HG02623 (cell line): ENCODE measurements around the gene IL1RAPL1.

Source experiments
- ATAC-seq: cut with Tn5 transposase; IDR thresholded peaks from one replicate; pipeline ENCODE4 v1.9.1; 2021; ENCODE audit warnings: moderate library complexity; ENCODE audit not compliant: unreplicated experiment

The IL1RAPL1 gene

DNA sequence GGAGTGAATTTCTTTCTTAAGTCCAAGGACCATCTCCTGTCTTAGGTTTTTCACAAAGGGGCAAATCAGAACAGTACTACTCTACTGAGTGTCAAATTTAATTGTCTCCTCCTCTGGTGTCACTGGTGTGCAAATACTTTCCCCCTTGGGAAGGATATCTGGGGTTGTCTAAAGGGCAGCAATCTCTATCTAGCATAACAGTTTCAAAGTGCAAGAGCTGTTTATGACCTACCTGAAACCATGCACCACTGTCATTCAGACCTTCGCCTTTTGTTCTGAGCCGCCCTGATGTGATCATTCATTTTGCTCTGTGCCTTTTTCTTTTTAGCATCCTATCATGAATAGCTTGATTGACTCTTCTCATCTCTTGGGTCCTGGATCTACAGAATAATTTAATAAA lies 39.3 kb downstream of the IL1RAPL1 start:
- ATAC-seq, result no peak

- no peak for ATAC-seq
Measured at GRCh38 chrX:28628120-28628519, 40.9 kb downstream of the IL1RAPL1 start.

DNA sequence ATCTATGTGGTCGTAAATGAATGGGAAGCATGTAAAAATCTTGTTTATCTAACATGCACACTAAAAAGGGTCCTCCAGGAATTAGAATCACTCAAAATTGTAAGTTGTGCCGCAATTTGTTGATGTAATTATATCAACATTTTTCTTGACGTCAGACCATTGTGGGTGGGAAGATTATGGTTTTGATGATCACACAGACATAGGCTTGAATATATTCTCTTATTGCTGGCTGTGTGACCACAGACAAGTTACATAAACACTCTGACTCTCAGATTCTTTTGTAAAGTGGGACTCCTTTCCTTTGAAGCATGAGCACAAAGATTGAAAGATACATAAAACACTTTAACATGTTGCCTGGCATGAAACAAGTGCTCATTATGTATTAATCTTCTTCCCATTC lies 51.5 kb downstream of the IL1RAPL1 start:
- no peak for ATAC-seq

- no peak for ATAC-seq
Measured at GRCh38 chrX:28639451-28639850, 52.2 kb downstream of the IL1RAPL1 start.

DNA sequence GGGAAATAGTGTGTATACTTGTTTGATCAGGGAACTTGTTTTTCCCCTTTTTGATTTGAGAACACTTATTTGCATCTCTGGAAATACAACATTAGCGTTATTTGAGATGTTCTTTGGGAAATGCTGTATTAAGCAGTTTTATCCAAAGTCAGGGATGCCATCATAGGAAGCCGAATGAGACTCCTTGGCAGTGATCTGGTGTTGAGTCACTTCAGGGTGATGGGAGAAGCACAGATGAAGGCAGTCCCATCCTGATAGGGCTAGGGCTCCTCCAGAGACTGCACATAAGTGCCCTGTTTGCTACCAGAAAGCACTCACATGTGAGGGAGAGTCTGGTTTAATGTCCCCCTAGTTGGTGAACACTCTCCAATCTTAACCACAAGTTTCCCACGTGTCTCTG lies 62.3 kb downstream of the IL1RAPL1 start:
- ATAC-seq, result no peak

GRCh38 chrX:28651186-28651585 lies 63.9 kb downstream of the IL1RAPL1 start:
- no peak for ATAC-seq

DNA sequence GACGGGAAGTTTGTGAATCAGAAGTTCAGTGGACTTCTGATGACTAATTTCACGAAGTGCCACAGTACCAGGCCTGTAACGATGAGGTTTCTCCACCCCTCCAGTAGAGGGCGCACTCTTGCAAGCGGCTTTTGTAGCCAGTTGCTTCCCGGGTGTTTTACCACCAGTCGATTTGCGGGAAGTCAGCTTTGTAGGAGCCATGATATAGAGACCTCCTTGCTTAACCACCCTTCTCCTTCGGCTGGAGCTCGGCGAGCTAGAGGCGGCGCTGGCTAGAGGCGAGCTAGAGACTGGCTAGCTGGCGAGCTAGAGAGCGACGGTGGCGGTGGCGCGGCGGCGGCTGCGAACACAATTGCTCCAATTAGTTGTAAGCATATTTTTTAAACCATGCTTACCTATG lies 72.0 kb downstream of the IL1RAPL1 start:
- no peak for ATAC-seq

GRCh38 chrX:28665778-28666177 lies 78.5 kb downstream of the IL1RAPL1 start:
- ATAC-seq, result no peak

GRCh38 chrX:28668303-28668702 lies 81.1 kb downstream of the IL1RAPL1 start:
- ATAC-seq, result no peak

DNA sequence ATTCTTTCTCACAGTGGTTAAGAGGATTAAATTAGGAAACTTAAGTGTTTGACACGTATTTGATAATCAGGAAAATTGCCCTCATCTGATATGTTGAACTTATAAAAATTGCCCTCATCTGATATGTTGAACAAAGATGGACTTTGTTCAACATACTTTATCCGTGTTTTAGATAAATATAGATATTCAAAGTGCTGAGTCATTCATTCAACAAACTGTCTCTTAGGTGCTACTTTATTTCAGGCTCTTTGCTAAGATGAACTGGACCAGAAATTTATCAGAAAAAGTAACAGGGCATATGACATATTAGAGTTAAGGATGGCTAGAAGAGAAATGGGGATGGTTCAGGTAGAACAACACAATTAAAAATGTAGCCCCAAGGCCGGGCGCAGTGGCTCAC lies 81.7 kb downstream of the IL1RAPL1 start:
- ATAC-seq, result no peak

DNA sequence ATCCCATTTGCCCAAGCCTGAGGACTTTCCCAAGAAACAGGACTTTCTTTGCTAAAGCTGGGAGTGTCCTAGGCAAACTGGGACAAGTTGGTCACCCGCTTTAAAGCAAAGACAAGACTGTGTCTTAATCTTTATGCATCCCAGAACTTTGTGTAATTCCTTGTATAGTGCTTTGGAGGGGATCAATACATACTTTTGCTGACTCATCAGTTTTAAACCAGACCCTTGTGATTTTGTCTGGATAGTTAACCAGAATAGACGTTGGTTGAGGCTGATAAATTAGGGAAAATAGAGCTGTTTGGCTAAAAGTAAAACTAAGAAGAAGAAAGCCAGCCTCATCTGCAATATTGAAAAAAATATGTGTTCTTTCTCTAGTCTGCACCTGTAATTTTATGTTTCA lies 82.8 kb downstream of the IL1RAPL1 start:
- ATAC-seq, result no peak

DNA sequence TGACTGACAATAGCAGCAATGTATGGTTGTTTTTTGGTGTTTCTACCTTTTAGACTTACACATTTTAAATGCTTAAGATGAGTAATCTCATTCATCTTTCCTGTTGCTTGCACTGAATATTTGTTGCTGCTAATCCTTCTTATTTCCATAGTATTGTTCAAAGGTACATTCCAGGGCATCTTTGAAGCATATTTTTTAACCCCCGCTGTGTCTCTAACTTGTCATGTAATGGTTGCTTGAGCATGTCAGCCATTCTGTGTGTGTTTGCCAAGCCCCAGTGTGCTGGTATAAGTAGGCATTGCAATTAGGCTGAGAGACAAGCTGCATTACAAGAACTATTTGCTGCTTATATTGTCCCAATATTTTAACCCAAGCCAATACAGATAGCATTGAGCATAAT lies 87.9 kb downstream of the IL1RAPL1 start:
- ATAC-seq, result no peak

DNA sequence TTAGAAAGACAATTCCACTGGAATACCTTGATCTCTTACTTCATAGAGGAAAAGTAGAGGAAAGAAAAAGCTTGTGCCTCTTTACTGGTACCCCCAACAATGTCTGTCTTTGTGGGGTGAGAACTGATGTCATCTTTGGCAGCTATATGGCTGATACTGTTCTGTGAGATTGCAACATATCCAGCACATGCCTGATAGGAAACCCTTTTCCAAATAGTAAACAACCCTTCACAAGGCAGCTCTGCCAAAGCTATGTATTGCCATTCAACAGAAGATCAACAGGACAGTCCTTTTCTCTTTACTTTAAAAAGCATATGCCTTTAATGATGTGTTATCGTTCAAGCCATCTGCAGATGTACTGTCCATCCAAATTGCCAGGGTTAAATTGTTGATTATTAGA lies 105.9 kb downstream of the IL1RAPL1 start:
- ATAC-seq, result no peak

DNA sequence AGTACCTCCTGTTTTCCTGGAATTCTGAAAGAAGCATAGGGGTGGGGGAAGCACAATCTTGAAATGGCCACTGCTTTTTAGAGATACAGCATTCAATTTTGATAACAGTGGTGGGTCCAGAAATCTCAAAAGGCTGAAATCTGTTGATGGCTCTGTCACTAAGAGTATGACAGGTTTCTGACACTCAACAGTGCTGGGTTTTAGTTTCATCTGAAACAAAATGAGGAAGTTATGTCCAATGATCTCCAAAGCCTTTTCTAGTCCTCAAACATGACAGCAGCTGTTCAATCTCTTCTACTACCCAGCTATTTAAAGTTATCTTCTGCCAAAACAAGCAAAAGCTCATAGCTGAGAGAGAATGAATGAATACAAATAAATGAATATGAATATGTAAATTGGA lies 110.5 kb downstream of the IL1RAPL1 start:
- no peak for ATAC-seq

DNA sequence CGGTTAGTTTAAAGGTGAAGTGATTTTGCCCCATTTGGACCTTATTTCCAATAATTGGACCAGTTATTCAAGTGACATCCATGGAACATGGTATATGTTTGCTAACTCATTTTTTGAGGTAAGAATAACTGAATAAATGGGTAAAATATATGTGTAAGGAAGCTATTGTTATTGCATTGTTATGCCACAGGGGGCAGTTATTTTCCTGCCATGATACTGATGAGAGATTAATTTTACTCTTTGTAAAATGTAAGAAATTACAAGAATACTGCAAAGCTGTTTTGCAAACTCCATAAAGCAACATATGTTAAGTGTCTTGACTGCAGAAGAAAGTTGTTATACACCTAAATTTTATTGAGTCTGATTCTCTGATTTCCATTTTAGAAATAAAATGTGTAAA lies 114.0 kb downstream of the IL1RAPL1 start:
- ATAC-seq, result no peak

DNA sequence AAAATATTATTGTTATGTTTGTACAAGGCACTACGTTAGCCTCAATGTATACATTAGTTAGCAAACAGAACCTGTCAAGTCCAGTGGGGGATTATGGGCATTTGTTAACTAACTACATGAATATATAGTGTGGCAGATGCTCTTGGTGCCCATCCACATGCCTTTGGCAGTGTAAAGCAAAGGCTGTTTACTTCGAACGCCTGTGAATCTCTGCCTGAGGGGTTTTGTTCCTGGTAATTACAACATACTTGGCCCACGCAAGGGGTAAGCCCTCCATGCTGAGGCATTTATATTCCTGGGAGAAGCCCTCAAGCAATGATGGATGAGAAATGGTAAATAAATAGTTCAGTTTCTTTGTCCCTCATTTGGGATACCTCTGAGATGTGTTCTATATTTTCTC lies 119.7 kb downstream of the IL1RAPL1 start:
- no peak for ATAC-seq

- ATAC-seq, result no peak
Measured at GRCh38 chrX:28709421-28709820, 122.2 kb downstream of the IL1RAPL1 start.

GRCh38 chrX:28717864-28718263 lies 130.6 kb downstream of the IL1RAPL1 start:
- ATAC-seq, result no peak

DNA sequence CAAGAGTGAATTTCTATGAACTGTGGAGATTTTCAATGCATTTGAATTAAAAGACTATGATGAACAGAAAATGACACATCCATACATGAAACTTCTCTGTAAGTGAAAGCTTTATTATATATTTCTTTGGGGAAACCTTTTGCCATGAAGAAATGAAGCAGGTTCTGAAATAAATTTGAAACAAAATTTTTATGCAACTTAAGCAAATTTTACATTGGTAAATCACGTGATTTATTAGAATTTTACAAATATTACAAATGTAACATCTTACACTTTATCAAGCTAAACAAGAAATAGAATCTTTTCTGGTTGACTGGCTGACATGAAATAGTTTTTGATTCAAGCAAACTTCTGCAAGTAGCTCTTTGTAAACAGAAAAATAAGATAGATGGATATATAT lies 131.2 kb downstream of the IL1RAPL1 start:
- no peak for ATAC-seq

GRCh38 chrX:28719620-28720019 lies 132.4 kb downstream of the IL1RAPL1 start:
- ATAC-seq, result no peak

DNA sequence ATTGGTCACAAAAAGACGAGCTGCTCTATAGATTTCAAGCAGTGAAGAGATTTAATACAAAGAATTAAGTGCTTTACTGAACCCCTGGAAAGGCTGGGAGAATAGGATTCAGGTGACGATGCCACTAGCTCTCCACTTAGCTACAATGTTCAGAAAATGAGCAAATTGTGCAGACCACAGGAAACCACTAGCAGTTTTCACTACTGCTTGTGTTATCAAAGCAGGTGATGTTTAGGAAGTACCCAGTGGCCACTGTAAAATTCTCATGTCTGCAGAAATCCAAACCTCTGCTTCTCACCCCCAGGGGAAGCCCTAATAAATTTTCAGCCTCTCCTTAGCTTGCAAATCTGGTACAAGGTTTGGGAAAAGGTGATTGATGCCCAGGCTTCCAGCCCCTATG lies 165.1 kb downstream of the IL1RAPL1 start:
- ATAC-seq, result no peak

DNA sequence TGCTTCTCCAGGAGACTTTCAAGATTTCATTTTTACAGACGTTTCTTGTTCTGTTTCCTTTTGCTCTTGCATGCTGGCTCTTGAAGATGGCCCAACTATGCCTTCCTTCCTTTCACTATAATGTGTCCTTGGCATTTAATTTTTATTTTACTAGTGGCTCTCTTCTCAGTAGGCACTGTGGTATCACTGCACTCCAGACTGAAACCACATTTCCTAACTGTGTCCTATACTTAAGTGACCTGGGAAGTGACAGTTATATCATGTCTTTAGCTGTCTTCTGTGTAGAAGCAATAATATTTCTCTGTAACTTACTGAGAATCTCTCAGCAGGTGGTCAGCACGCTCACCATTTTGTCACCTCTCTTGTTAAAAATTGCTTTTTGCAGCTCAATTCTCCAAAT lies 168.9 kb downstream of the IL1RAPL1 start:
- ATAC-seq, result no peak

DNA sequence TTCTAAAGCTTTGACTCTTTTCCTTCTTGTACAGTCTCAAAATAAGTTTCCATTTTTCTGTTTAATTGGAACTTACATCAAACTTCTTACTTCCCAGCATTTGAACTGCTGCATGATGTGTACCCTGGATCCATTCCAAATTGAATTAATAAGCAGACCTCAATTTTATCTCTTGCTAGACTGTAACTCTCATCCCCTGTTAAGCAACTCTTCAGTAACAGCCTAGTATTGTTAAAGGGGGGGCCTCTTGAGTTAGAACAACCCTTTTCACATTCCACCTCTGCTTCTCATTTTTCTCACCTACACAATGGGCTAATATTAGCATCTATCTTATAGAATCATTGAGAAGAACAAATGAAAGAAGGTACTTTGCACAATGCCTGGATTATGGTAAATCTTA lies 169.4 kb downstream of the IL1RAPL1 start:
- no peak for ATAC-seq

- ATAC-seq, result no peak
Measured at GRCh38 chrX:28757290-28757689, 170.0 kb downstream of the IL1RAPL1 start.
